ENCODE measurements around the gene RTTN. TPM values are rescaled to one million over a fixed set of nuclear protein-coding genes. Genes with fewer than 3 reads are reported as not detected.

The RTTN gene
- total RNA-seq, 1 donor from 2014 or later, result 10.6 TPM

- Histone ChIP-seq H3K36me3 (peaks cover 80% of the 10 kb centered on the region), H3K9me3 (replicated peaks) (no peaks in the 10 kb centered on the region), H3K4me1 (no peaks in the 10 kb centered on the region), H3K27ac (replicated peaks) (no peak overlapping the region), H3K4me3 (no peak overlapping the region), H3K27me3 (ENCODE audit: low read depth) (no peaks in the 10 kb centered on the region)
- intact Hi-C loops (cut with micrococcal nuclease), result no loop called here
- TF ChIP-seq CTCF (IDR thresholded peaks at IDR 0.05; ENCODE audit: borderline replicate concordance), result no peak
- DNase-seq, result no peak
These were observed 17.4 kb downstream of the RTTN start for GRCh38 chr18:70188113-70188512.

- intact Hi-C loops (cut with micrococcal nuclease), result no loop called here
- H3K9me3 ChIP-seq (replicated peaks), result no peaks in the 10 kb centered on the region
- peaks cover 21% of the 10 kb centered on the region for H3K4me1 ChIP-seq
- no peak overlapping the region for H3K4me3 ChIP-seq
- no peak overlapping the region for H3K27ac ChIP-seq (replicated peaks)
- H3K36me3 ChIP-seq, result peaks cover 43% of the 10 kb centered on the region
- no peaks in the 10 kb centered on the region for H3K27me3 ChIP-seq (ENCODE audit: low read depth)
- no peak for TF ChIP-seq CTCF (IDR thresholded peaks at IDR 0.05; ENCODE audit: borderline replicate concordance)
- DNase-seq, result no peak
These were observed 22.0 kb downstream of the RTTN start for GRCh38 chr18:70183441-70183840.

- Histone ChIP-seq H3K4me1 (peaks cover 21% of the 10 kb centered on the region), H3K9me3 (replicated peaks) (no peaks in the 10 kb centered on the region), H3K36me3 (peaks cover 34% of the 10 kb centered on the region), H3K4me3 (no peak overlapping the region), H3K27me3 (ENCODE audit: low read depth) (no peaks in the 10 kb centered on the region), H3K27ac (replicated peaks) (no peak overlapping the region)
- DNase-seq, result no peak
- TF ChIP-seq CTCF (IDR thresholded peaks at IDR 0.05; ENCODE audit: borderline replicate concordance), result no peak
- intact Hi-C loops (cut with micrococcal nuclease), result no loop called here
These were observed 22.9 kb downstream of the RTTN start for GRCh38 chr18:70182548-70182947.

- H3K27ac ChIP-seq (replicated peaks), result no peak overlapping the region
- no peak for TF ChIP-seq CTCF (IDR thresholded peaks at IDR 0.05; ENCODE audit: borderline replicate concordance)
- H3K27me3 ChIP-seq (ENCODE audit: low read depth), result no peaks in the 10 kb centered on the region
These were observed 23.8 kb downstream of the RTTN start for GRCh38 chr18:70181725-70182124.

GRCh38 chr18:70181015-70181414 is 24.5 kb downstream of the RTTN start:
- Histone ChIP-seq H3K9me3 (replicated peaks) (no peaks in the 10 kb centered on the region), H3K27ac (replicated peaks) (no peak overlapping the region), H3K27me3 (ENCODE audit: low read depth) (no peaks in the 10 kb centered on the region), H3K4me1 (peaks cover 21% of the 10 kb centered on the region), H3K4me3 (no peak overlapping the region), H3K36me3 (peaks cover 22% of the 10 kb centered on the region)
- no peak for DNase-seq
- intact Hi-C loops (cut with micrococcal nuclease), result no loop called here
- TF ChIP-seq CTCF (IDR thresholded peaks at IDR 0.05; ENCODE audit: borderline replicate concordance), result no peak

More at GRCh38 chr18:70181725-70182124, 23.8 kb downstream of the RTTN start:
- intact Hi-C loops (cut with micrococcal nuclease), result no loop called here
- no peak for DNase-seq
- H3K36me3 ChIP-seq, result peaks cover 26% of the 10 kb centered on the region
- no peak overlapping the region for H3K4me3 ChIP-seq
- H3K4me1 ChIP-seq, result peaks cover 21% of the 10 kb centered on the region
- H3K9me3 ChIP-seq (replicated peaks), result no peaks in the 10 kb centered on the region

GRCh38 chr18:70176537-70176936 is 28.9 kb downstream of the RTTN start:
- no peak overlapping the region for H3K27ac ChIP-seq (replicated peaks)
- intact Hi-C loops (cut with micrococcal nuclease), result no loop called here

More at GRCh38 chr18:70176537-70176936, 28.9 kb downstream of the RTTN start:
- DNase-seq, result no peak
- no peaks in the 10 kb centered on the region for H3K9me3 ChIP-seq (replicated peaks)
- TF ChIP-seq CTCF (IDR thresholded peaks at IDR 0.05; ENCODE audit: borderline replicate concordance), result no peak
- H3K4me1 ChIP-seq, result peaks cover 11% of the 10 kb centered on the region
- no peaks in the 10 kb centered on the region for H3K27me3 ChIP-seq (ENCODE audit: low read depth)
- H3K4me3 ChIP-seq, result no peak overlapping the region
- peaks cover 10% of the 10 kb centered on the region for H3K36me3 ChIP-seq
